CD4-positive, alpha-beta T cell (primary cell): ENCODE results near the gene ISLR2. TPM values are rescaled to one million over a fixed set of nuclear protein-coding genes. Genes with fewer than 3 reads are reported as not detected.

Experiments used
- ATAC-seq: fragments of 200-7000 bp; cut with Tn5 transposase; one replicate; pipeline ENCODE4 v1.10.0; 2022; ENCODE audit warnings: mild to moderate bottlenecking; ENCODE audit not compliant: poor library complexity
- CTCF ChIA-PET: fragments of 350-600 bp; sonication (Branson Sonifier 250); formaldehyde crosslinking; loops from one replicate; lab custom pipeline; 2021; ENCODE audit warnings: antibody characterized with exemption, inconsistent platforms; lab: Charles Lee
- POLR2A ChIA-PET: fragments of 350-600 bp; sonication (Branson Sonifier 250); formaldehyde crosslinking; loops from one replicate; lab custom pipeline; 2021; ENCODE audit warnings: antibody characterized with exemption, inconsistent platforms; lab: Charles Lee
- DNase-seq, 14 experiments: peaks; one replicate each; pipeline ENCODE4 v3.0.0-alpha.2; 2013 to 2020; ENCODE audit warnings: mixed read lengths in 2 of 14
- H3K27ac ChIP-seq, 2 donors: one replicate each; pipeline versions ENCODE4 v1.5.1 to v1.7.0; 2013; ENCODE audit warnings: low read length in 2 of 2, low read depth in 1 of 2, mild to moderate bottlenecking in 1 of 2
- H3K27me3 ChIP-seq, 2 experiments: 1 replicate in 1 of 2; 2 replicates in 1 of 2; pipeline versions ENCODE4 v1.6.1 to v1.7.0; 2013; ENCODE audit warnings: low read length in 2 of 2, control low read depth in 1 of 2, mild to moderate bottlenecking in 1 of 2, moderate library complexity in 1 of 2; ENCODE audit not compliant: insufficient read depth in 2 of 2, control insufficient read depth in 1 of 2
- H3K36me3 ChIP-seq: one replicate; pipeline ENCODE4 v1.6.1; 2013; ENCODE audit warnings: low read length, control low read depth; ENCODE audit not compliant: insufficient read depth
- H3K4me1 ChIP-seq: one replicate; pipeline ENCODE4 v1.6.1; 2013; ENCODE audit warnings: low read length, control low read depth; ENCODE audit not compliant: insufficient read depth
- H3K4me3 ChIP-seq: one replicate; pipeline ENCODE4 v1.5.1; 2013; ENCODE audit warnings: mild to moderate bottlenecking, low read length, moderate library complexity
- H3K9me3 ChIP-seq, 2 experiments: 1 replicate in 1 of 2; 2 replicates in 1 of 2; pipeline versions ENCODE4 v1.6.1 to v1.7.0; 2013; ENCODE audit warnings: low read length in 2 of 2, mild to moderate bottlenecking in 2 of 2, control low read depth in 1 of 2, moderate library complexity in 1 of 2; ENCODE audit not compliant: control insufficient read depth in 1 of 2, insufficient read depth in 1 of 2
- H3K27ac Mint-ChIP-seq: one replicate; pipeline ENCODE4 v1.8.0; 2020; ENCODE audit warnings: mixed read lengths
- H3K27me3 Mint-ChIP-seq: one replicate; pipeline ENCODE4 v1.8.0; 2021; ENCODE audit warnings: mixed read lengths
- H3K36me3 Mint-ChIP-seq: one replicate; pipeline ENCODE4 v1.8.0; 2021; ENCODE audit warnings: low read depth, mixed read lengths
- H3K4me1 Mint-ChIP-seq: one replicate; pipeline ENCODE4 v1.8.0; 2021; ENCODE audit warnings: low read depth, mixed read lengths
- H3K4me3 Mint-ChIP-seq: one replicate; pipeline ENCODE4 v1.8.0; 2020; ENCODE audit warnings: mild to moderate bottlenecking, mixed read lengths
- H3K9me3 Mint-ChIP-seq: one replicate; pipeline ENCODE4 v1.8.0; 2020; ENCODE audit warnings: mixed read lengths
- CTCF ChIP-seq: fragments of 200-600 bp; IDR thresholded peaks from one replicate; pipeline ENCODE4 v1.8.0; 2022; ENCODE audit warnings: antibody characterized with exemption, mild to moderate bottlenecking
- intact Hi-C, 2 experiments: fragments of 100-400 bp; cut with DNase I in 1 of 2; cut with micrococcal nuclease in 1 of 2; formaldehyde crosslinking; loops; one replicate each; pipeline versions ENCODE4 v1.15.1 to v1.9.0; 2023 to 2025; cut with DNase I, micrococcal nuclease
- total RNA-seq, 174 experiments: library from RNA in 2 of 174; stranded (reverse) in 2 of 174; gene quantifications; one replicate each; pipeline ENCODE4 v1.2.3 and lab custom pipeline; 2021 to 2026

The ISLR2 gene
- total RNA-seq, 2 experiments from 2014 or later, result not detected

GRCh38 chr15:74128785-74129585, 1.4 kb upstream of the ISLR2 start:
- H3K4me3 Mint-ChIP-seq, result peak overlapping the region; percentile 30
- no peak for TF ChIP-seq CTCF
- Histone ChIP-seq H3K4me1 (peaks cover 26% of the 10 kb centered on the region), H3K27me3 (peaks cover 67 to 80% of the 10 kb centered on the region in 2 experiments), H3K27ac (no peak overlapping the region), H3K36me3 (no peaks in the 10 kb centered on the region), H3K9me3 (peaks cover 0 to 26% of the 10 kb centered on the region in 2 experiments), H3K4me3 (no peak overlapping the region)
- ATAC-seq (no peak), DNase-seq (no peak)
- no peaks in the 10 kb centered on the region for H3K36me3 Mint-ChIP-seq
- ChIA-PET POLR2A (no interaction called here), CTCF (no interaction called here)
- H3K27ac Mint-ChIP-seq, result no peak overlapping the region
- H3K27me3 Mint-ChIP-seq, result peaks cover 89% of the 10 kb centered on the region
- no peaks in the 10 kb centered on the region for H3K9me3 Mint-ChIP-seq
- peaks cover 25% of the 10 kb centered on the region for H3K4me1 Mint-ChIP-seq
- intact Hi-C loops, result loop anchor here (5.0 kb wide), 2 partner anchors 157 to 173 kb away; no protein-coding TSS in a partner anchor

- peaks cover 0 to 32% of the 10 kb centered on the region in 2 experiments for H3K9me3 ChIP-seq
- peaks cover 29% of the 10 kb centered on the region for H3K4me1 ChIP-seq
- POLR2A ChIA-PET, result no interaction called here
- H3K27me3 Mint-ChIP-seq, result peaks cover 86% of the 10 kb centered on the region
- CTCF ChIA-PET, result no interaction called here
- H3K27ac Mint-ChIP-seq, result no peak overlapping the region
- no peaks in the 10 kb centered on the region for H3K9me3 Mint-ChIP-seq
- H3K4me3 Mint-ChIP-seq, result no peak overlapping the region
- TF ChIP-seq CTCF, result no peak
- no peak for DNase-seq
- H3K4me1 Mint-ChIP-seq, result peaks cover 29% of the 10 kb centered on the region
- no peak overlapping the region for H3K4me3 ChIP-seq
- no peaks in the 10 kb centered on the region for H3K36me3 ChIP-seq
- no peak for ATAC-seq
- H3K36me3 Mint-ChIP-seq, result no peaks in the 10 kb centered on the region
- intact Hi-C loops, result loop anchor here (5.0 to 10.0 kb wide), 3 partner anchors 157 to 175 kb away; no protein-coding TSS in a partner anchor
- no peak overlapping the region for H3K27ac ChIP-seq
- peaks cover 70 to 86% of the 10 kb centered on the region in 2 experiments for H3K27me3 ChIP-seq
Measured at GRCh38 chr15:74129586-74130154, 716 bp upstream of the ISLR2 start.

GRCh38 chr15:74130849-74131627, 652 bp downstream of the ISLR2 start:
- DNase-seq (no peak), ATAC-seq (no peak)
- Mint-ChIP-seq H3K36me3 (no peaks in the 10 kb centered on the region), H3K4me3 (no peak overlapping the region), H3K27ac (no peak overlapping the region), H3K4me1 (peaks cover 39% of the 10 kb centered on the region), H3K27me3 (peaks cover 89% of the 10 kb centered on the region), H3K9me3 (no peaks in the 10 kb centered on the region)
- H3K27ac ChIP-seq, result no peak overlapping the region
- H3K36me3 ChIP-seq, result no peaks in the 10 kb centered on the region
- intact Hi-C loops, result loop anchor here in 1 of 2 experiments (10.0 kb wide), 1 partner anchor 176 kb away; no protein-coding TSS in a partner anchor
- TF ChIP-seq CTCF, result no peak
- H3K9me3 ChIP-seq, result peaks cover 0 to 45% of the 10 kb centered on the region in 2 experiments
- H3K27me3 ChIP-seq, result peaks cover 83 to 93% of the 10 kb centered on the region in 2 experiments
- CTCF ChIA-PET, result no interaction called here
- H3K4me3 ChIP-seq, result no peak overlapping the region
- peaks cover 42% of the 10 kb centered on the region for H3K4me1 ChIP-seq
- POLR2A ChIA-PET, result no interaction called here
